ENCODE measurements around the gene PIP4K2A.
A peak's percentile ranks its signal among the peaks of the same experiment; 100 is the strongest.

PIP4K2A gene

DNA sequence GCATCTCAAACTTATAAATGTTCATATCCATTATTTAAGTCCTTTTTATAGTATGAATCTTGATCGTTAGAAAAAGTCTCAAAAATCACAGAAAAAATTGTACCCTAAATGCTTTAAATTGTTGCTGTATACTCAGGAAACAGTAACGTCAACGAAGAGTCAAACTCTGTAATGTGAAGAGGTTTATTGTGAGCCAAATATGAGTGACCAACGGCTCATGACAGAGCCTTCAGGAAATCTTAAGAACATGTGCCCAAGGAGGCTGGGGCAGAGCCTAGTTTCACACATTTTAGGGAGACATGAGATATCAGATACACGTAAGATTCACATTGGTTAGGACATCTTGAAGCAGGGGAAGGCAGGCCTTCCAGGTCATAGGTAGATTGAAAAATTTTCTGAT lies 86.1 kb downstream of the PIP4K2A start:
- Histone ChIP-seq H3K36me3 (ENCODE audit: control insufficient read depth in 1 of 2, insufficient read depth in 2 of 2, low read length in 2 of 2) (no peaks in the 10 kb centered on the region), H3K4me3 (ENCODE audit: low read depth in 1 of 2, low read length in 2 of 2) (no peak overlapping the region), H3K27me3 (ENCODE audit: control insufficient read depth in 1 of 2, insufficient read depth in 2 of 2, low read length in 2 of 2) (no peaks in the 10 kb centered on the region), H3K9me3 (ENCODE audit: control insufficient read depth in 1 of 2, low read length in 2 of 2) (no peaks in the 10 kb centered on the region), H3K9ac (ENCODE audit: low read depth in 1 of 2, low read length in 2 of 2) (no peak overlapping the region), H3K27ac (ENCODE audit: low read depth, low read length) (peak overlapping the region; percentile 5), H3K4me1 (ENCODE audit: control insufficient read depth in 1 of 2, insufficient read depth in 2 of 2, low read length in 2 of 2) (peaks cover 6 to 35% of the 10 kb centered on the region in 2 donors)

DNA sequence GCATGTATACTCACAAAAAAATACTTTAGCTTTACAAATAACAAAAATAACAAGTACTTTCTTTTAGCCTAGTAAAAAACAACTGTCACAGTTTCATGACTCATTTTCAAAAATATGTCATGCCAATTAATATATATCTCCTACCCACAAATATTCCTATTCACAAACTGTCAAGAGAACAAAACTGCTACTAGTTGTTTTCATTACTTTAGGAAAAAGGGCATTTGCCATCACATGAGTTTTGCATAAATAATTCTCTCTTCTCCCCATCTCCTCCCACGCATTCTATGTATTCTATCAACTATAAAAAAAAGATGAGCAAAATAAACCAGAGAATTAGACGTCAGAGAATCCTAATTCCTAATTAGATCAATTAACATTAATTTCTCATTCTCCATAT lies 87.6 kb downstream of the PIP4K2A start:
- Histone ChIP-seq H3K27me3 (ENCODE audit: control insufficient read depth in 1 of 2, insufficient read depth in 2 of 2, low read length in 2 of 2) (no peaks in the 10 kb centered on the region), H3K4me3 (ENCODE audit: low read depth in 1 of 2, low read length in 2 of 2) (no peak overlapping the region), H3K4me1 (ENCODE audit: control insufficient read depth in 1 of 2, insufficient read depth in 2 of 2, low read length in 2 of 2) (peaks cover 6 to 35% of the 10 kb centered on the region in 2 donors), H3K9ac (ENCODE audit: low read depth in 1 of 2, low read length in 2 of 2) (no peak overlapping the region), H3K36me3 (ENCODE audit: control insufficient read depth in 1 of 2, insufficient read depth in 2 of 2, low read length in 2 of 2) (no peaks in the 10 kb centered on the region), H3K27ac (ENCODE audit: low read depth, low read length) (no peak overlapping the region), H3K9me3 (ENCODE audit: control insufficient read depth in 1 of 2, low read length in 2 of 2) (no peaks in the 10 kb centered on the region)

DNA sequence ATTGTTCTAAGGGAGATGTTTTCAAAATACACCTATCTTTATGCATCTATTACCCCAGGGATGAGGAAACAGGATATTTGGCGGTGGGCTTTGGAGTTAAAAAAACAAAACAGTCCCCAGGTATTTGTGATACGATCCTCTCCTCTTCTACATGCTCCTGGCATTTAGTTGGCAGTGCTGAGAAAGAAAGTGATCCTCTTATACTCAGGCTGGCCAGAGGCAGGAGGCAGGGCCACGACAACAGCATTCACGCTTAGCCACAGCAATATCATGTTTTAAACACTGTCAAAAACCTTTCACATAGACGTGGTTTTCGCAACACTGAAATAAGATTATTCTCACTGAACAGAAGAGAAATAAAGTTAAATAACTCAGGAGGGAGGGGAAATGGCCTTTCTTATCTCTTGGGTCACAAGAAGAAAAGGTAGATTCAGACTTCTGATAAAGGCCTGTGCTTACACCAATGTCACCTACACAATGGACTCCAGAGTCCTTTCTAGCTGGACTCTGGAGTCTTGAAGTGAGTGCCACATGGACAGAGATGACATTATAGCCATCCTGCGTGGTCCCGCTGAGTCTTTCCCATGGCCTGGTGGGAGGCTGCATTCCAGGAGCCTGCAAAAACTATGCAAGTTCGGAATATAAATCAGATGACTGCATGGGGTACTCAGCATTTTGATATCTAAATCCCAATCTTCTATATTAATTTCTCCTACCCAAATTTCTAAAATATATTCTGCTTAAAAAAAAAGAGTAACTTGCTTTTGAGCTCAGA lies 88.7 kb downstream of the PIP4K2A start:
- H3K36me3 ChIP-seq (ENCODE audit: control insufficient read depth in 1 of 2, insufficient read depth in 2 of 2, low read length in 2 of 2) = no peaks in the 10 kb centered on the region
- H3K27me3 ChIP-seq (ENCODE audit: control insufficient read depth in 1 of 2, insufficient read depth in 2 of 2, low read length in 2 of 2) = no peaks in the 10 kb centered on the region
- no peak overlapping the region for H3K9ac ChIP-seq (ENCODE audit: low read depth in 1 of 2, low read length in 2 of 2)
- no peak overlapping the region for H3K27ac ChIP-seq (ENCODE audit: low read depth, low read length)
- H3K4me3 ChIP-seq (ENCODE audit: low read depth in 1 of 2, low read length in 2 of 2) = no peak overlapping the region
- H3K9me3 ChIP-seq (ENCODE audit: control insufficient read depth in 1 of 2, low read length in 2 of 2) = no peaks in the 10 kb centered on the region
- peaks cover 0 to 24% of the 10 kb centered on the region in 2 donors for H3K4me1 ChIP-seq (ENCODE audit: control insufficient read depth in 1 of 2, insufficient read depth in 2 of 2, low read length in 2 of 2)

DNA sequence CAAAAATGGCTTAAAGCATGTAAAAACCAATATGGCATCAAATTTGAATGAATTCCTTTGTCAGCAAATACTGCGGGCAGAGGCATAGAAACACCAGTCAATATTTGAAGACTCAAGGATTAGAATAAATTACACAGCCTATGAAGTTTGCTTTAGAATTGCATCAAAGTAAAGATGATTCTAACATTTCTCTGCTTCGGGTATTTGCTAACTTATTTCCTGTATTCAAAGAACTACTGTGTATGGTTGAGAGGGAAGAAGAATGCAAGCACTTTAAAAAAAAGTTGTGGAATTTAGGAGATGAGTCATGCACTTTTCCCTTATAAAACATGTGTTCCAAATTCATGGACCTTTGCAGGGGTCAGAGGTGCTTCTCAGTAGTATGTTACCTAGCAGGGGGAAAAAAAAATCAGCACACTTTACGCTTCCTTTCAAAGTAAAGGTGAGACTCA lies 90.1 kb downstream of the PIP4K2A start:
- peaks cover 0 to 23% of the 10 kb centered on the region in 2 donors for H3K4me1 ChIP-seq (ENCODE audit: control insufficient read depth in 1 of 2, insufficient read depth in 2 of 2, low read length in 2 of 2)
- H3K27ac ChIP-seq (ENCODE audit: low read depth, low read length) = no peak overlapping the region
- no peak overlapping the region for H3K9ac ChIP-seq (ENCODE audit: low read depth in 1 of 2, low read length in 2 of 2)
- no peaks in the 10 kb centered on the region for H3K9me3 ChIP-seq (ENCODE audit: control insufficient read depth in 1 of 2, low read length in 2 of 2)
- H3K36me3 ChIP-seq (ENCODE audit: control insufficient read depth in 1 of 2, insufficient read depth in 2 of 2, low read length in 2 of 2) = no peaks in the 10 kb centered on the region
- H3K27me3 ChIP-seq (ENCODE audit: control insufficient read depth in 1 of 2, insufficient read depth in 2 of 2, low read length in 2 of 2) = no peaks in the 10 kb centered on the region
- no peak overlapping the region for H3K4me3 ChIP-seq (ENCODE audit: low read depth in 1 of 2, low read length in 2 of 2)

DNA sequence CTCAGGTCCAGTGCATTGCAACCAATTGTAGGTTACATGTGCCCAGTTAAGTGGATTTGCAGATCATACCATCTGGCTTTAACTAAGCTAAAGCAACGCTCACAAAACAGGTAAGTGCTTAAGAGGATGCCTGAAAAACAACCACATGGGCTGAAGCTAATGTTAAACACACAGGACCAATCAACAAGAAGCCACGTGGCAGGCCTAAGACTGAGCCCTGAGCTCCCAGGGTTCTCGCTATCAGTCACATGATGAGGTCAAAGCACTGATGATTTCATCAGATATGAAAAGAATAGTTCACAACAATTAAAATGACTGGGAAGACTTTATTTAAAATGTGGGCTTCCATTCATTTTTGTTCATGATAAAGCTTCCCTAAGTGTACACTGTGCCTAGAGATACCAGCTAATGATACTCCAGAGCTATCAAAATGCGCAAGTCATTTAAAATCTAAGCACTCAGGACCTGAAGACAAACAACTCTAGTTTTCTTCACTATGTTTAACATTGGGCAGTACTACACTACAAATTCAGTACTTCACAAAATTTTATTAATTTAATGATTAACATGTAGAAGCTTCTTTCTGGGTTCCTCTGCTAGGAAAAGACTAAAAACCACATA lies 90.6 kb downstream of the PIP4K2A start:
- Histone ChIP-seq H3K4me3 (ENCODE audit: low read depth in 1 of 2, low read length in 2 of 2) (no peak overlapping the region), H3K4me1 (ENCODE audit: control insufficient read depth in 1 of 2, insufficient read depth in 2 of 2, low read length in 2 of 2) (peaks cover 0 to 23% of the 10 kb centered on the region in 2 donors), H3K27me3 (ENCODE audit: control insufficient read depth in 1 of 2, insufficient read depth in 2 of 2, low read length in 2 of 2) (no peaks in the 10 kb centered on the region), H3K9me3 (ENCODE audit: control insufficient read depth in 1 of 2, low read length in 2 of 2) (no peaks in the 10 kb centered on the region), H3K36me3 (ENCODE audit: control insufficient read depth in 1 of 2, insufficient read depth in 2 of 2, low read length in 2 of 2) (no peaks in the 10 kb centered on the region), H3K9ac (ENCODE audit: low read depth in 1 of 2, low read length in 2 of 2) (no peak overlapping the region), H3K27ac (ENCODE audit: low read depth, low read length) (no peak overlapping the region)

DNA sequence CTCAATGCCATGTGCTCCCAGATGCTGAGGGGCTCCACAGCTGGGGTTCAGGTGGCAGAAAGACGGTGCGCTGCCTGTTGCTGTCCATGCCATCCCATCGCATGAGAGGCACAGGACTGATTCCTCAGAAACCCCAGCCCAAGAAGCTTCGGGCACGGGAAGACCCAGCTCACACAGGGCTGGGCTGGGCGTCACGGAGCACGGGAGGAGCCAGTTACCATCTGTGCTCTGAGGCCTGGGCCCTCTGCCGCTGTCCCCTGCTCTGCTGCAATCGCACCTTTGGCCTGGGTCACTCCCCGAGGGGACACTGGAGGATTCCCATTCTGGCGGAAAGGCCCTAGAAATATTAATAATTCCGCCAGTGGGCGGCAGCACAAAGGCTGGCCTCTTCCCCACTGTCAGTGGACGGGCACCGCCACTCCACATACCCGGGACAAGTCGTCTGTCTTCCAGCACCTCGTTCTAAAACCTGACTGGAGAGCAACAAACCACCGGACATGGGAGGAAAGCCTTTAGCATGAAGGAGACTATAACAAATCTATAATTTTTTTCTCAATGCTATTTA lies 92.1 kb downstream of the PIP4K2A start:
- H3K27ac ChIP-seq (ENCODE audit: low read depth, low read length) = no peak overlapping the region
- no peaks in the 10 kb centered on the region for H3K27me3 ChIP-seq (ENCODE audit: control insufficient read depth in 1 of 2, insufficient read depth in 2 of 2, low read length in 2 of 2)
- no peaks in the 10 kb centered on the region for H3K9me3 ChIP-seq (ENCODE audit: control insufficient read depth in 1 of 2, low read length in 2 of 2)
- no peak overlapping the region for H3K4me3 ChIP-seq (ENCODE audit: low read depth in 1 of 2, low read length in 2 of 2)
- H3K4me1 ChIP-seq (ENCODE audit: control insufficient read depth in 1 of 2, insufficient read depth in 2 of 2, low read length in 2 of 2) = peaks cover 4 to 32% of the 10 kb centered on the region in 2 donors
- no peak overlapping the region for H3K9ac ChIP-seq (ENCODE audit: low read depth in 1 of 2, low read length in 2 of 2)
- H3K36me3 ChIP-seq (ENCODE audit: control insufficient read depth in 1 of 2, insufficient read depth in 2 of 2, low read length in 2 of 2) = no peaks in the 10 kb centered on the region

DNA sequence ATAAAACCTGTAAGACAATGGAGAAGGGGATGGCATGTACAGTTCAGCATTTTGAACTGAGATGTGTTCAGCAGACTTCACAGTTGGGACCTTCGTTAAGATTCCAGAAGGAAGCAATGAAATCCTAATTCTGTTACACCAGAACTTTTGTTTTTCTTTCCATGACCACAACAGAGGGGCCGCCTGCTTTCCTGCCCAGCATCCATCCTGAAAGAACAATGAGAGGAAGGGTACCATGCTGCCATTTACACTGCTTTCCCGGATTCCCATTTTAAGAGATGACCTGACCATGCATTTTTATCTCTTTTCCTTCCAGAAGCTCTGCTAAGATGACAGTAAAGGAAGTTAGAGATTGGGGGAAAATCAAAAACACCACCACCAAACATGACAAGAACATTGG lies 92.7 kb downstream of the PIP4K2A start:
- Histone ChIP-seq H3K27me3 (ENCODE audit: control insufficient read depth in 1 of 2, insufficient read depth in 2 of 2, low read length in 2 of 2) (no peaks in the 10 kb centered on the region), H3K4me3 (ENCODE audit: low read depth in 1 of 2, low read length in 2 of 2) (no peak overlapping the region), H3K9me3 (ENCODE audit: control insufficient read depth in 1 of 2, low read length in 2 of 2) (no peaks in the 10 kb centered on the region), H3K9ac (ENCODE audit: low read depth in 1 of 2, low read length in 2 of 2) (no peak overlapping the region), H3K36me3 (ENCODE audit: control insufficient read depth in 1 of 2, insufficient read depth in 2 of 2, low read length in 2 of 2) (no peaks in the 10 kb centered on the region), H3K27ac (ENCODE audit: low read depth, low read length) (no peak overlapping the region), H3K4me1 (ENCODE audit: control insufficient read depth in 1 of 2, insufficient read depth in 2 of 2, low read length in 2 of 2) (peaks cover 4 to 35% of the 10 kb centered on the region in 2 donors)

DNA sequence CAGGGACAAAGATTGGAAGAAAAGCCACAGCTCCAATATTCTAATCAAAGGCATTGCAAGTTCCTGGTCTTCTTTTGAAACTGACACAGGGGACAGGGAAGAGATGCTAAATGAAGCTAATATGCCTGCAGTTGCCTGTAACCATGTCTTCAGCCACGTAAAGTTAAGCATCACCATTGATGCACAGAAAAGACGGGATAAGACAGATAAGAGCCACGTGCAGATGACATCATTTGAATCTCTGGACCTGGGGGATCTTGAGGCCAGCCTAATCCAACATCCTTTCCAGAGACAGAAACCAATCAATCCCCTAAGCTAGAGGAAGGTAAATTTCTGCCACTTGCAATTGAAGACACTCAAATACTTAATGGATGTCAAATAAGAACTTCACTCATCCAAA lies 93.4 kb downstream of the PIP4K2A start:
- H3K27ac ChIP-seq (ENCODE audit: low read depth, low read length) = no peak overlapping the region
- H3K27me3 ChIP-seq (ENCODE audit: control insufficient read depth in 1 of 2, insufficient read depth in 2 of 2, low read length in 2 of 2) = no peaks in the 10 kb centered on the region
- H3K4me3 ChIP-seq (ENCODE audit: low read depth in 1 of 2, low read length in 2 of 2) = no peak overlapping the region
- no peaks in the 10 kb centered on the region for H3K9me3 ChIP-seq (ENCODE audit: control insufficient read depth in 1 of 2, low read length in 2 of 2)
- no peak overlapping the region for H3K9ac ChIP-seq (ENCODE audit: low read depth in 1 of 2, low read length in 2 of 2)
- peaks cover 8 to 40% of the 10 kb centered on the region in 2 donors for H3K4me1 ChIP-seq (ENCODE audit: control insufficient read depth in 1 of 2, insufficient read depth in 2 of 2, low read length in 2 of 2)
- H3K36me3 ChIP-seq (ENCODE audit: control insufficient read depth in 1 of 2, insufficient read depth in 2 of 2, low read length in 2 of 2) = no peaks in the 10 kb centered on the region

DNA sequence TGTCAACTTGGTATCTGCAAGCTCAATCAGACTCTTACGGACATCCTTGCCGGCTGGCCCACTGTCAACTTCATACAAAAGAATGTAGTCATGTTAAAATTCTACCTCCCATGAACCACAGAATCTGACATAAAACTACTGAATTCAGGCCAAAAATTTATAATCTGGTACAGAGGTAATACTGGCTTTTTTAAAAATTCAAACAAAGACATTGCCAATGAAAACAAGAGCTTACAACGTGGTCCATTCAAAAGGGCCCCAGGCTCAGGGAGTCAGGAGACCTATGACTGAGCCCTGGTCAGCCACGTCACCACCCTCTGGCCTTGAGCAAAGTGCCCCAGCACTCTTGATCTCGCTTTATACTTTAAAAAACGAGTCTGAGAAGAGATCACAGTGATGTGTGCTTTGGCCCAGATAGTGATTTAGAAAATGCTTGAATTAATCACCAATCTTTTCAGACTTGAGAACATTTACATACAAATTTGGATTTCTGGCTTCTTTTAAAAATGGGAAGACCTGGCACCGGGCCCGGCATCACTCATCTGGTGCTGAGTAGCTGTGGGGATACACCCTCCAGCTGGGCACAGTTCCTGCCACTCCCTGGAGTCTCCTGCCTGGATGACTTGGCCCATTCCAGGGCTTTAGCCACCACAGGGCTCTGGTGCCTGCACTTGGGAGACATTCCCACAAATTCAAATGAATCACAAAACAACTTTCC lies 94.1 kb downstream of the PIP4K2A start:
- peaks cover 9 to 46% of the 10 kb centered on the region in 2 donors for H3K4me1 ChIP-seq (ENCODE audit: control insufficient read depth in 1 of 2, insufficient read depth in 2 of 2, low read length in 2 of 2)
- no peaks in the 10 kb centered on the region for H3K27me3 ChIP-seq (ENCODE audit: control insufficient read depth in 1 of 2, insufficient read depth in 2 of 2, low read length in 2 of 2)

DNA sequence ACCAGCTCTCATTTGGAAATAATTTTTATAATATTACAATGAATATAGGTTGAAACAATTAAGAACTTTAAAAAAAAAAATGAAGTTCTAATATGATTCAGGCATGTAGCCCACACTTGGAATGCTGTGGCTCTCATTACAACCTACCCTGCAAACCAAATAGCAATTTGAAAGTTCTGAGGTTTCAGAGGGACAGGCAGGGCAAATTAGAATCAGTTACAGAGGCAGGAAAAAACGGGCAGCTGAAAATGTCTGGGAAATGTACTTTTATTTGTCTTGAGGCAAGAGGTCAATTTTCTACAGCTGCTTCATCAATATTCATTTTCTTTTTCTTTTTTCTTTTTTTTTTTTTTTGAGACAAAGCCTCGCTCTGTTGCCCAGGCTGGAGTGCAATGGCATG lies 95.3 kb downstream of the PIP4K2A start:
- Histone ChIP-seq H3K36me3 (ENCODE audit: control insufficient read depth in 1 of 2, insufficient read depth in 2 of 2, low read length in 2 of 2) (no peaks in the 10 kb centered on the region), H3K9ac (ENCODE audit: low read depth in 1 of 2, low read length in 2 of 2) (no peak overlapping the region), H3K4me3 (ENCODE audit: low read depth in 1 of 2, low read length in 2 of 2) (no peak overlapping the region), H3K4me1 (ENCODE audit: control insufficient read depth in 1 of 2, insufficient read depth in 2 of 2, low read length in 2 of 2) (peaks cover 13 to 41% of the 10 kb centered on the region in 2 donors), H3K27ac (ENCODE audit: low read depth, low read length) (no peak overlapping the region), H3K9me3 (ENCODE audit: control insufficient read depth in 1 of 2, low read length in 2 of 2) (no peaks in the 10 kb centered on the region), H3K27me3 (ENCODE audit: control insufficient read depth in 1 of 2, insufficient read depth in 2 of 2, low read length in 2 of 2) (no peaks in the 10 kb centered on the region)

More for the DNA sequence above, 94.1 kb downstream of the PIP4K2A start:
- H3K36me3 ChIP-seq (ENCODE audit: control insufficient read depth in 1 of 2, insufficient read depth in 2 of 2, low read length in 2 of 2) = no peaks in the 10 kb centered on the region
- no peak overlapping the region for H3K9ac ChIP-seq (ENCODE audit: low read depth in 1 of 2, low read length in 2 of 2)
- H3K4me3 ChIP-seq (ENCODE audit: low read depth in 1 of 2, low read length in 2 of 2) = no peak overlapping the region
- H3K27ac ChIP-seq (ENCODE audit: low read depth, low read length) = no peak overlapping the region
- H3K9me3 ChIP-seq (ENCODE audit: control insufficient read depth in 1 of 2, low read length in 2 of 2) = no peaks in the 10 kb centered on the region
